ENCODE results near the gene WDR18.

Gene WDR18

GRCh38 chr19:964761-965694, 19.1 kb upstream of the WDR18 start:
- intact Hi-C loops (cut with micrococcal nuclease): no loop called here

DNA sequence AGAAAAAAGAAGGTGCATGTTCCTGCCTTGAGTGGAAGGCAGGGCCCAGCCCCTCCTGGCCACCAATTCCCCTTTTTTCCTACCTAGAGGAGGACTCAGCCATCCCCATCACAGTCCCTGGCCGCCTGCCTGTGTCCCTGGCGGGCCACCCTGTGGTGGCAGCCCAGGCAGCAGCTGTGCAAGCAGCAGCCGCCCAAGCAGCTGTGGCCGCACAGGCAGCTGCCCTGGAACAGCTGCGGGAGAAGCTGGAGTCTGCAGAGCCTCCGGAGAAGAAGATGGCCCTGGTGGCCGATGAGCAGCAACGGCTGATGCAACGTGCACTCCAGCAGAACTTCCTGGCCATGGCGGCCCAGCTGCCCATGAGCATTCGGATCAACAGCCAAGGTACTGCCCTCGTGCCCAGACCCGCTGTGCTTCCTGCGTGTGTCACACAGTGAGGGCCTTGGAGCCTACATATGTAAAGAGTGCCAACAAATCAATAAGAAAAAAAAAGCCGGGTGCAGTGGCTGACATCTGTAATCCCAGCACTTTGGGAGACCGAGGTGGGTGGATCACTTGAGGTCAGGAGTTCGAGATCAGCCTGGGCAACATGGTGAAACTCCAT, 17.6 kb upstream of the WDR18 start:
- no peaks in the 10 kb centered on the region for H3K27me3 Mint-ChIP-seq
- H3K27ac Mint-ChIP-seq: no peak overlapping the region
- no peaks in the 10 kb centered on the region for H3K9me3 Mint-ChIP-seq
- peaks cover 15% of the 10 kb centered on the region for H3K4me1 Mint-ChIP-seq (ENCODE audit: low read depth)
- no peak overlapping the region for H3K4me3 Mint-ChIP-seq
- intact Hi-C loops (cut with micrococcal nuclease): no loop called here
- H3K36me3 Mint-ChIP-seq (ENCODE audit: low read depth): peaks cover 100% of the 10 kb centered on the region

More at GRCh38 chr19:964761-965694, 19.1 kb upstream of the WDR18 start:
- Mint-ChIP-seq H3K27ac (no peak overlapping the region), H3K4me3 (no peak overlapping the region), H3K36me3 (ENCODE audit: low read depth) (peaks cover 100% of the 10 kb centered on the region), H3K9me3 (no peaks in the 10 kb centered on the region), H3K27me3 (no peaks in the 10 kb centered on the region), H3K4me1 (ENCODE audit: low read depth) (peaks cover 22% of the 10 kb centered on the region)

DNA sequence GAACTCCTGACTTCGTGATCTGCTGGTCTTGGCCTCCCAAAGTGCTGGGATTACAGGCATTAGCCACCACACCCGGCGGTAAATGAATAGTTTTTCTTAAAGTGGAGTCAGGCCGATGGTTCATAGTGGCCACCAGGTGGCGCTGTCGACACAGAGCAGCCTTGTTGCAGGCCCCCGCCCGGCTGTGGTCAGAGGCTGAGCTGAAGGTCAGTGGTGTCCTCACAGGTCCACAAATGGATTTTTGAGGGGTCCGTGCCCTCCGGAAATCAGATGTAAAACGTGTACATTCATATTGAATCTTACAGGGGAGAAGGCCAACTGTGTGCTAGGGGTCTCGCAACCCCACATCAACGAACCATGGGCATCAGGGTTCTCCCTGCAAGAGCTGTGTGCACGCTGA, 13.4 kb upstream of the WDR18 start:
- Mint-ChIP-seq H3K4me1 (ENCODE audit: low read depth) (no peaks in the 10 kb centered on the region), H3K27me3 (no peaks in the 10 kb centered on the region), H3K27ac (no peak overlapping the region), H3K4me3 (no peak overlapping the region), H3K9me3 (no peaks in the 10 kb centered on the region), H3K36me3 (ENCODE audit: low read depth) (peaks cover 100% of the 10 kb centered on the region)
- intact Hi-C loops (cut with micrococcal nuclease): no loop called here

DNA sequence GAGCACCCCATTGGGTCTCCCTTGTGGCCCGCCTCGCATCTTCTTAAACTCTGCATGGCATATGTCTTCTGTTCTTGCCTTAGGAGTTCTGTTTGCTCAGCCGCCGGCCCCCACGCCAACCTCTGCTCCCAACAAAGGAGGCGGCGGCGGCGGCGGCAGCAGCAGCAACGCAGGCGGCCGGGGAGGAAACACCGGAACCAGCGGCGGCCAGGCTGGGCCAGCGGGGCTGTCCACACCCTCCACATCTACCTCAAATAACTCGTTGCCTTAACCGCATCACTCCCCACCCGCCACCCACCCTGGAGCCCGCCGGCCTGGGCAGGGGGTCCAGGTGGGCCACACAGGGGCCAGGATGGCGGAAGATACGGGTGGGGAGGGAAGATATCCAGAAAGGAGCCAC, 12.3 kb upstream of the WDR18 start:
- H3K4me3 Mint-ChIP-seq: no peak overlapping the region
- peaks cover 100% of the 10 kb centered on the region for H3K36me3 Mint-ChIP-seq (ENCODE audit: low read depth)
- no peaks in the 10 kb centered on the region for H3K27me3 Mint-ChIP-seq
- H3K9me3 Mint-ChIP-seq: no peaks in the 10 kb centered on the region
- no peaks in the 10 kb centered on the region for H3K4me1 Mint-ChIP-seq (ENCODE audit: low read depth)
- no peak overlapping the region for H3K27ac Mint-ChIP-seq
- intact Hi-C loops (cut with micrococcal nuclease): no loop called here

GRCh38 chr19:972281-972680, 11.9 kb upstream of the WDR18 start:
- no peaks in the 10 kb centered on the region for H3K27me3 Mint-ChIP-seq
- peaks cover 96% of the 10 kb centered on the region for H3K36me3 Mint-ChIP-seq (ENCODE audit: low read depth)
- H3K9me3 Mint-ChIP-seq: no peaks in the 10 kb centered on the region
- no peak overlapping the region for H3K4me3 Mint-ChIP-seq
- no peak overlapping the region for H3K27ac Mint-ChIP-seq
- intact Hi-C loops (cut with micrococcal nuclease): no loop called here
- no peaks in the 10 kb centered on the region for H3K4me1 Mint-ChIP-seq (ENCODE audit: low read depth)

GRCh38 chr19:973726-974563, 10.2 kb upstream of the WDR18 start:
- Mint-ChIP-seq H3K27ac (no peak overlapping the region), H3K4me3 (no peak overlapping the region), H3K9me3 (no peaks in the 10 kb centered on the region), H3K36me3 (ENCODE audit: low read depth) (peaks cover 80% of the 10 kb centered on the region), H3K27me3 (no peaks in the 10 kb centered on the region), H3K4me1 (ENCODE audit: low read depth) (no peaks in the 10 kb centered on the region)
- intact Hi-C loops (cut with micrococcal nuclease): no loop called here

GRCh38 chr19:974564-975257, 9.4 kb upstream of the WDR18 start:
- Mint-ChIP-seq H3K27ac (no peak overlapping the region), H3K4me3 (no peak overlapping the region), H3K36me3 (ENCODE audit: low read depth) (peaks cover 72% of the 10 kb centered on the region), H3K27me3 (no peaks in the 10 kb centered on the region), H3K4me1 (ENCODE audit: low read depth) (no peaks in the 10 kb centered on the region), H3K9me3 (no peaks in the 10 kb centered on the region)
- intact Hi-C loops (cut with micrococcal nuclease): no loop called here

GRCh38 chr19:976476-976875, 7.7 kb upstream of the WDR18 start:
- Mint-ChIP-seq H3K27ac (peak overlapping the region; percentile 45), H3K9me3 (no peaks in the 10 kb centered on the region), H3K4me1 (ENCODE audit: low read depth) (peaks cover 12% of the 10 kb centered on the region), H3K4me3 (no peak overlapping the region), H3K36me3 (ENCODE audit: low read depth) (peaks cover 55% of the 10 kb centered on the region), H3K27me3 (no peaks in the 10 kb centered on the region)
- intact Hi-C loops (cut with micrococcal nuclease): no loop called here

DNA sequence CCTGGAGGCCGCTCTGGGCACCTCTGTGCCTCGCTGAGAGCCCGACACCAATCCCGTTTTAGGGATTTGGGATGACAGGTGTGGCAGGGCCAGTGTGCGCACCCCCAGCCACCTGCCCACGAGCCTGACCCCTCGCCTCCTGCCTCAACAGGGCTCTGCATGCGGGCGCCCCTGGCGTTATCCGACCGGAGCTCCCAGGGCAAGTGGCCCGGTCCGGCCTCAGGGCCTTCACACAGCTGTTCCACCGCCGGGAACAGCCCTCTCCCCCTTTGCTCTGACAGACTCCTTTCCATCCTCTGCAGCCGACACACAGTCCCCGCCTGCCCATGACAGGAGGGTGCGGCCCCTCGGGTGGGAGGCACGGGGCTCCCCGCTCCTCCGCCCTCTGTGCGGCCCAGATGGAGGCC, 7.1 kb upstream of the WDR18 start:
- Mint-ChIP-seq H3K4me1 (ENCODE audit: low read depth) (peaks cover 12% of the 10 kb centered on the region), H3K9me3 (no peaks in the 10 kb centered on the region), H3K27ac (peak overlapping the region; percentile 45), H3K36me3 (ENCODE audit: low read depth) (peaks cover 49% of the 10 kb centered on the region), H3K4me3 (no peak overlapping the region), H3K27me3 (no peaks in the 10 kb centered on the region)
- intact Hi-C loops (cut with micrococcal nuclease): no loop called here

DNA sequence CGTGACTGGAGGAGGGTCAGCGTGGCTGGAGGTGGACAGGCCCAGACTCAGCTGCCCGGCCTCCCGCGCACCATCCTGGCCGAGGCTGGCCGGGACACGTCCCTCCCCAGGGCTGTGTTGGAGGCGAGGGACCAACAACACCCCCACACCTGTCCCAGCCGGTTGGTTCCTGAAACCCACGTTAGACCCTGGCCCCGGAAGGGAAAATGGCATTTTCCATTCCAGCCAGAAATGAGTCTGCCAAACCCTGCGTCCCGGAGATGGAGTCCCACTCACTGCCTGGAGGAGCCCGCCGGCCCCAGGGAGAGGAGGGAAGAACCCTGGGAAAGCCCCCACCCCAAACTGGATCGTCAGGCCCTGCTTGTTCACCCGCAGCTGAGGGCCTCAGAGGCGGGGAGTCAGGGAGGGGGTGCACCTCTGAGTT, 4.8 kb upstream of the WDR18 start:
- intact Hi-C loops (cut with micrococcal nuclease): no loop called here
- H3K9me3 Mint-ChIP-seq: no peaks in the 10 kb centered on the region

DNA sequence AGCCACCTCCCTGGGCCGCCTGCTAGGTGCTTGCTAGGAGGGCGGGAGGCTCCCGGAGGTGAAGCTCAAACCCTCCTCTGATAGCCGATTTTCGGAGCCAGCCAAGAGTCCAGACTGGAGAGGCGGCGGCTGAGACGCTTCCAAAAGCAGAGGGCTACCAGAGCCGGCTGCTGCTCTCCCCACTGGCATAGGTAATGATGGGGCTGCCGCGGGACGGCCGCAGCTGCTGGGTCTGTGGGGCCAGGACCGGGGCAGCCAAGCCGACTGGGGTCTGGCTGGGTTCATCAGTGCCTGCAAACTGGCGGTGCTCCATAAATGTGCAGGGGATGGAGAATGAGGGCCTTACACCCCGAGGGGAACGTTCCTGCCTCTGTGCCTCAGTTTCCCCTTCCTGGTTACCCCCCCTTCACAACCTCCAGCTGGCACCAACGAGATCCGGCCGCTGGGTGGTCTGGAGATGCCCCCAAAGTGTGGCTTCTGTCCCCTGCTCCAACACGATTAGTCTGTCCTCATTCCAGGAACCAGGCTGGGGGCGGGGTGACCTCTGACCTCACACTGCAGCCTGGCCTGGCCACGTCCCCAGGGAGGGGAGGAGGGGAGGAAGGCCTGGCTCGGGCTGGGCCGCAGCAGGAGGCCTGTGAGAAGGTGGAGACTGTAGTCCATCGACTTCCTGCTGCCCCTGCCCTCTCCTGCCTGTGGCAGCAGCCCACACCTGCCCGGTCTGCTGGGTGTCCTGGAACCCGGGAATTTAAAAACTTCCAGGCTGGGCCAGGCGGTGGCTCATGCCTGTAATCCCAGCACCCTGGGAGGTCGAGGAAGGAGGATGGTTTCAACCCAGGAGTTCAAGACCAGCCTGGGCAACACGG, 3.8 kb upstream of the WDR18 start:
- no peaks in the 10 kb centered on the region for H3K27me3 Mint-ChIP-seq
- no peaks in the 10 kb centered on the region for H3K9me3 Mint-ChIP-seq
- H3K27ac Mint-ChIP-seq: peak overlapping the region; percentile 60
- intact Hi-C loops (cut with micrococcal nuclease): loop anchor here (5.0 kb wide), 1 partner anchor 118 kb away; no protein-coding TSS in a partner anchor
- peaks cover 22% of the 10 kb centered on the region for H3K36me3 Mint-ChIP-seq (ENCODE audit: low read depth)
- H3K4me3 Mint-ChIP-seq: peak overlapping the region; percentile 17
- peaks cover 35% of the 10 kb centered on the region for H3K4me1 Mint-ChIP-seq (ENCODE audit: low read depth)

More for the DNA sequence above, 4.8 kb upstream of the WDR18 start:
- no peak overlapping the region for H3K4me3 Mint-ChIP-seq
- peaks cover 29% of the 10 kb centered on the region for H3K36me3 Mint-ChIP-seq (ENCODE audit: low read depth)
- H3K27ac Mint-ChIP-seq: no peak overlapping the region
- peaks cover 24% of the 10 kb centered on the region for H3K4me1 Mint-ChIP-seq (ENCODE audit: low read depth)
- no peaks in the 10 kb centered on the region for H3K27me3 Mint-ChIP-seq

DNA sequence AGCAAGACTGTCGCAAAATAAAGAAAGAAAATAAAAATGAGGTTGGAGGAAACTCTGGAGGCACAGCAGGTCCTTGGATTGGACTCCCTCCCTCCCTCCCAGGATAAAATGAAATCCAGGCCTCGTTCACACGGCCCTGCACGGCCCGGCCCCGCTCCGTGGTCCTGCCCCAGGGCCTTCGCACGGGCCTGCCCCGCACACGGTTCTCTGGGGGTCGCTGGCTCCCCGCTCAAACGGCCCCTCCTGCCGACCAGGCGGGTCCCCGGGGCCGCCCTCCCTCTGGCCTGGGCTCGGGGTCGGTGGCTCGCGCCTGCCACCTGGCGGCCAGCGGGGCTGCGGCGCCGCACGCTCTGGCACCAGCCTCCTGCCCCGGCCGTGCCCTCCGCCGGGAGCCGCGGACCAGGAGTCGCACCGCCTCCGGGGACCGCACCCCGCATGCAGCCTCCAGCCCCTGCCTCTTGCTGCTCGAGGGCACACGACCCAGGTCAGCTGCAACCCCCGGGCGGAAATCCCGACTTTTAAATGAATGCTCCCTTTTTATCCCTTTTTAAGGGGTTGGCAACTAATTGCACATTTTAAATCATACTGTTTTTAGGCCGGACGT, 1.5 kb upstream of the WDR18 start:
- intact Hi-C loops (cut with micrococcal nuclease): loop anchor here (1.0 to 5.0 kb wide), 2 partner anchors 61 to 120 kb away; no protein-coding TSS in a partner anchor
- peak overlapping the region; percentile 58 for H3K4me3 Mint-ChIP-seq
- H3K27ac Mint-ChIP-seq: no peak overlapping the region
- no peaks in the 10 kb centered on the region for H3K9me3 Mint-ChIP-seq
- H3K27me3 Mint-ChIP-seq: no peaks in the 10 kb centered on the region
- peaks cover 40% of the 10 kb centered on the region for H3K4me1 Mint-ChIP-seq (ENCODE audit: low read depth)
- peaks cover 29% of the 10 kb centered on the region for H3K36me3 Mint-ChIP-seq (ENCODE audit: low read depth)
